HEK293T (cell line): ENCODE data around the gene RNH1.
"Not testable (repeated sequence)": the region's sequence is repeated elsewhere in the genome, so short reads cannot be mapped to it uniquely, and the experiment has no call there.

Experiments
- CTCF ChIA-PET: fragments of 350-600 bp; formaldehyde crosslinking; extraction: SDS; loops from one replicate; lab custom pipeline; 2021; ENCODE audit warnings: antibody characterized with exemption, inconsistent platforms; lab: Yijun Ruan, JAX
- POLR2A ChIA-PET: fragments of 350-600 bp; formaldehyde crosslinking; extraction: SDS; loops from one replicate; lab custom pipeline; 2020; ENCODE audit warnings: antibody characterized with exemption, inconsistent platforms; lab: Yijun Ruan, JAX
- DNase-seq: peaks from one replicate; pipeline ENCODE4 v3.0.0; 2012; ENCODE audit warnings: mixed read lengths; ENCODE audit errors: extremely low spot score
- ARNT ChIP-seq: fragments of 450-650 bp; IDR thresholded peaks from 2 replicates; pipeline ENCODE4 v1.6.1; 2017; ENCODE audit warnings: mild to moderate bottlenecking
- BHLHE40 ChIP-seq: fragments of 450-650 bp; IDR thresholded peaks from 2 replicates; pipeline ENCODE4 v1.6.1; 2016; ENCODE audit warnings: mild to moderate bottlenecking, moderate library complexity, borderline replicate concordance
- CTBP1 ChIP-seq: fragments of 450-650 bp; IDR thresholded peaks from 2 replicates; pipeline ENCODE4 v1.6.1; 2016; ENCODE audit warnings: borderline replicate concordance
- ELF4 ChIP-seq: fragments of 450-650 bp; IDR thresholded peaks from 2 replicates; pipeline ENCODE4 v1.6.1; 2017; ENCODE audit warnings: antibody characterized with exemption
- FOXA1 ChIP-seq: fragments of 450-650 bp; IDR thresholded peaks from 2 replicates; pipeline ENCODE4 v1.6.1; 2016; ENCODE audit warnings: mild to moderate bottlenecking
- FOXK2 ChIP-seq: fragments of 450-650 bp; IDR thresholded peaks from 2 replicates; pipeline ENCODE4 v1.6.1; 2016; ENCODE audit warnings: mild to moderate bottlenecking
- FOXM1 ChIP-seq: fragments of 450-650 bp; IDR thresholded peaks from 2 replicates; pipeline ENCODE4 v1.6.1; 2017; ENCODE audit warnings: mild to moderate bottlenecking, borderline replicate concordance
- HDGF ChIP-seq: fragments of 450-650 bp; IDR thresholded peaks from 2 replicates; pipeline ENCODE4 v1.6.1; 2017; ENCODE audit warnings: antibody characterized with exemption, borderline replicate concordance
- L3MBTL2 ChIP-seq: fragments of 450-650 bp; conservative IDR thresholded peaks from 2 replicates; pipeline ENCODE4 v1.6.1; 2016; ENCODE audit warnings: mild to moderate bottlenecking
- LEF1 ChIP-seq: fragments of 450-650 bp; IDR thresholded peaks from 2 replicates; pipeline ENCODE4 v1.6.1; 2017; ENCODE audit warnings: mild to moderate bottlenecking, borderline replicate concordance
- NFRKB ChIP-seq: fragments of 450-650 bp; IDR thresholded peaks from 2 replicates; pipeline ENCODE4 v1.6.1; 2016; ENCODE audit warnings: mild to moderate bottlenecking, moderate library complexity
- SP1 ChIP-seq: fragments of 450-650 bp; IDR thresholded peaks from 2 replicates; pipeline ENCODE4 v1.6.1; 2017
- SUZ12 ChIP-seq: fragments of 450-650 bp; IDR thresholded peaks from 2 replicates; pipeline ENCODE4 v1.6.1; 2016; ENCODE audit warnings: mild to moderate bottlenecking
- TARDBP ChIP-seq: fragments of 450-650 bp; IDR thresholded peaks from 2 replicates; pipeline ENCODE4 v1.6.1; 2016
- ZNF384 ChIP-seq: fragments of 450-650 bp; IDR thresholded peaks from 2 replicates; pipeline ENCODE4 v1.6.1; 2016
- TF ChIP-seq, protein P1 (sequence below): fragments of 450-650 bp; IDR thresholded peaks from 2 replicates; pipeline ENCODE4 v1.6.1; 2016

The RNH1 gene

GRCh38 chr11:526192-526591 is 19.1 kb upstream of the RNH1 start:
- TF ChIP-seq, protein P1, sequence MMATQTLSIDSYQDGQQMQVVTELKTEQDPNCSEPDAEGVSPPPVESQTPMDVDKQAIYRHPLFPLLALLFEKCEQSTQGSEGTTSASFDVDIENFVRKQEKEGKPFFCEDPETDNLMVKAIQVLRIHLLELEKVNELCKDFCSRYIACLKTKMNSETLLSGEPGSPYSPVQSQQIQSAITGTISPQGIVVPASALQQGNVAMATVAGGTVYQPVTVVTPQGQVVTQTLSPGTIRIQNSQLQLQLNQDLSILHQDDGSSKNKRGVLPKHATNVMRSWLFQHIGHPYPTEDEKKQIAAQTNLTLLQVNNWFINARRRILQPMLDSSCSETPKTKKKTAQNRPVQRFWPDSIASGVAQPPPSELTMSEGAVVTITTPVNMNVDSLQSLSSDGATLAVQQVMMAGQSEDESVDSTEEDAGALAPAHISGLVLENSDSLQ, result no peak
- TF ChIP-seq BHLHE40 (no peak), HDGF (no peak), FOXM1 (no peak), CTBP1 (no peak), L3MBTL2 (no peak), FOXA1 (no peak), TARDBP (no peak), ELF4 (no peak), SUZ12 (no peak), LEF1 (no peak), FOXK2 (no peak), ARNT (no peak), SP1 (no peak), ZNF384 (no peak), NFRKB (no peak)
- no peak for DNase-seq
- CTCF ChIA-PET, result no interaction called here
- POLR2A ChIA-PET, result no interaction called here

GRCh38 chr11:521177-521688 is 14.2 kb upstream of the RNH1 start:
- CTCF ChIA-PET, result no interaction called here
- POLR2A ChIA-PET, result no interaction called here

GRCh38 chr11:520428-521176 is 13.6 kb upstream of the RNH1 start:
- CTCF ChIA-PET, result no interaction called here
- POLR2A ChIA-PET, result no interaction called here

More at GRCh38 chr11:521177-521688, 14.2 kb upstream of the RNH1 start:
- DNase-seq, result no peak
- TF ChIP-seq ELF4 (no peak), SP1 (no peak), NFRKB (no peak)

DNA sequence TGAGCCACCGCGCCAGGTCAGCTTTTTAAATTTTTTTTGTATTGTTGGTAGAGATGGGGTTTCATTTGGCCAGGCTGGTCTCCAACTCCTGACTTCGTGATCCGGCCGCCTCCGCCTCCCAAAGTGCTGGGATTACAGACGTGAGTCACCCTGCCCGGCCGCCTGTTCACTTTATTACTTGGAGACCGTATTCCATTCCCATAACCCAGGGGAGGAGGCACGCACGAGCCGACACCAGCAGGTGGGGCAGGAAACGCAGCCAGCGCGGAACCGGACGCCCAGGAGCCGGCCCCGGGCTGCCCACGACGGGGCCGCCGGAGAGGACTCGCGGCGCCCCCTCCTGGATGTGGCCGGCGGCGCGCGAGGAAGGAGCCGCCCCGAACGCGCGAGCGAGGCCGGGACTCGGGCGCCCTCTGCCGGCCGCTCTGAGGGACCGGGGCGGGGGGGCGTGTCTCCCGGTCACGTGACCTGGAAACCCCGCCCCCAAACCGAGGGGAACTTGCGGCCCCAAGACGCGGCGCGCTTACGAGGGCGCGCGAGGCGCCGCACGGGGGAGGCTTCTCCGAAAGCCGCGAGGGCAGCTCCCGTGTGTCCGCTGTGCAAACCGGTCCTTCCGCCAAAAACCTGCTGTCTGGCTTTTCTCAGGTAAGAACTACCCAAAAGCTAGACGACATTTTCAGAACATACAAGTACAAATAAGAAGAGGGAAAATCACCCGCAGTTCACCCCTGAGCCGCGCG is 11.6 kb upstream of the RNH1 start:
- TF ChIP-seq ARNT (peak; percentile 54; the same call in 1 of the 2 replicates), FOXK2 (no peak), NFRKB (no peak), LEF1 (peak; percentile 83; the same call in 1 of the 2 replicates), ELF4 (no peak), FOXM1 (peak; percentile 58; the same call in 1 of the 2 replicates), L3MBTL2 (peak; percentile 91), CTBP1 (no peak), SP1 (no peak), TARDBP (no peak), FOXA1 (no peak), BHLHE40 (no peak), ZNF384 (no peak), SUZ12 (no peak), HDGF (no peak)
- TF ChIP-seq, protein P1, result no peak
- POLR2A ChIA-PET, result interaction anchor here (1.3 kb wide), 1 partner anchor 69 kb away, joined by 5 read pairs; the partner anchor contains the start of gene PTDSS2
- DNase-seq, result peak; percentile 93
- CTCF ChIA-PET, result interaction anchor here (0.7 to 1.0 kb wide), 2 partner anchors 24 to 72 kb away, joined by 3 to 5 read pairs; no protein-coding TSS in a partner anchor

More at GRCh38 chr11:520428-521176, 13.6 kb upstream of the RNH1 start:
- no peak for TF ChIP-seq LEF1
- no peak for TF ChIP-seq L3MBTL2
- no peak for TF ChIP-seq FOXM1
- TF ChIP-seq, protein P1, result no peak
- TF ChIP-seq HDGF, result no peak
- no peak for TF ChIP-seq FOXK2
- no peak for TF ChIP-seq ELF4
- no peak for TF ChIP-seq FOXA1
- no peak for TF ChIP-seq SP1
- TF ChIP-seq NFRKB, result no peak
- no peak for TF ChIP-seq SUZ12
- no peak for TF ChIP-seq BHLHE40
- no peak for TF ChIP-seq ZNF384
- TF ChIP-seq CTBP1, result no peak
- no peak for DNase-seq

GRCh38 chr11:516918-517685 is 10.1 kb upstream of the RNH1 start:
- CTCF ChIA-PET, DNase-seq, POLR2A ChIA-PET: not testable (repeated sequence)
